ENCODE data around the gene DOHH.

GRCh38 chr19:3443840-3444694, 56.4 kb downstream of the DOHH start:
- peak in 1 of 3 experiments; percentile 13 for TF ChIP-seq CTCF (IDR thresholded peaks at IDR 0.05)
- no peak for TF ChIP-seq EP300 (IDR thresholded peaks at IDR 0.05)
- peak in 1 of 2 donors; percentile 53 for TF ChIP-seq POLR2AphosphoS5 (IDR thresholded peaks at IDR 0.05)

All from esophagus muscularis mucosa (tissue), 4 donors.